ENCODE data around the gene BICDL1. TPM values are rescaled to one million over a fixed set of nuclear protein-coding genes. Genes with fewer than 3 reads are reported as not detected.
A peak's percentile ranks its signal among the peaks of the same experiment; 100 is the strongest.

BICDL1 gene, protein sequence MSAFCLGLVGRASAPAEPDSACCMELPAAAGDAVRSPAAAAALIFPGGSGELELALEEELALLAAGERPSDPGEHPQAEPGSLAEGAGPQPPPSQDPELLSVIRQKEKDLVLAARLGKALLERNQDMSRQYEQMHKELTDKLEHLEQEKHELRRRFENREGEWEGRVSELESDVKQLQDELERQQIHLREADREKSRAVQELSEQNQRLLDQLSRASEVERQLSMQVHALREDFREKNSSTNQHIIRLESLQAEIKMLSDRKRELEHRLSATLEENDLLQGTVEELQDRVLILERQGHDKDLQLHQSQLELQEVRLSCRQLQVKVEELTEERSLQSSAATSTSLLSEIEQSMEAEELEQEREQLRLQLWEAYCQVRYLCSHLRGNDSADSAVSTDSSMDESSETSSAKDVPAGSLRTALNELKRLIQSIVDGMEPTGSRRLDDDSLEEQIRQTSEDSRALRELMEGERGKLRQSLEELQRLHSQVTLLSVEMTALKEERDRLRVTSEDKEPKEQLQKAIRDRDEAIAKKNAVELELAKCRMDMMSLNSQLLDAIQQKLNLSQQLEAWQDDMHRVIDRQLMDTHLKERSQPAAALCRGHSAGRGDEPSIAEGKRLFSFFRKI
- total RNA-seq, result 100 to 1,000 TPM; 127 to 207 (median 129) TPM

- no peaks in the 10 kb centered on the region for H3K9me3 ChIP-seq
- H3K4me3 ChIP-seq, result peak within 1 kb of the TSS; percentile 71
- DNase-seq (ENCODE audit: low spot score in 2 of 2), result peak; percentile 82 to 85
- 1% methylated on average over 20 of the region's 94 CpGs for WGBS
- H3K36me3 ChIP-seq, result no peaks in the 10 kb centered on the region
- peaks cover 24% of the 10 kb centered on the region for H3K27me3 ChIP-seq
- H3K27ac ChIP-seq, result peak within 1 kb of the TSS; percentile 77
- TF ChIP-seq EP300 (IDR thresholded peaks at IDR 0.05) (no peak), POLR2AphosphoS5 (IDR thresholded peaks at IDR 0.05) (no peak), POLR2A (IDR thresholded peaks at IDR 0.05) (no peak)
- TF ChIP-seq, protein P1, sequence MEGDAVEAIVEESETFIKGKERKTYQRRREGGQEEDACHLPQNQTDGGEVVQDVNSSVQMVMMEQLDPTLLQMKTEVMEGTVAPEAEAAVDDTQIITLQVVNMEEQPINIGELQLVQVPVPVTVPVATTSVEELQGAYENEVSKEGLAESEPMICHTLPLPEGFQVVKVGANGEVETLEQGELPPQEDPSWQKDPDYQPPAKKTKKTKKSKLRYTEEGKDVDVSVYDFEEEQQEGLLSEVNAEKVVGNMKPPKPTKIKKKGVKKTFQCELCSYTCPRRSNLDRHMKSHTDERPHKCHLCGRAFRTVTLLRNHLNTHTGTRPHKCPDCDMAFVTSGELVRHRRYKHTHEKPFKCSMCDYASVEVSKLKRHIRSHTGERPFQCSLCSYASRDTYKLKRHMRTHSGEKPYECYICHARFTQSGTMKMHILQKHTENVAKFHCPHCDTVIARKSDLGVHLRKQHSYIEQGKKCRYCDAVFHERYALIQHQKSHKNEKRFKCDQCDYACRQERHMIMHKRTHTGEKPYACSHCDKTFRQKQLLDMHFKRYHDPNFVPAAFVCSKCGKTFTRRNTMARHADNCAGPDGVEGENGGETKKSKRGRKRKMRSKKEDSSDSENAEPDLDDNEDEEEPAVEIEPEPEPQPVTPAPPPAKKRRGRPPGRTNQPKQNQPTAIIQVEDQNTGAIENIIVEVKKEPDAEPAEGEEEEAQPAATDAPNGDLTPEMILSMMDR (IDR thresholded peaks at IDR 0.05), result no peak
- peaks cover 25% of the 10 kb centered on the region for H3K4me1 ChIP-seq
These were observed at the start of gene BICDL1 for GRCh38 chr12:119988472-119989360. TSS of gene BICDL1 (plus strand) at chr12:119989236. CDS start at chr12:119989869, 633 bp downstream.

- Histone ChIP-seq H3K27me3 (no peaks in the 10 kb centered on the region), H3K9me3 (no peaks in the 10 kb centered on the region), H3K27ac (no peak overlapping the region), H3K36me3 (no peaks in the 10 kb centered on the region), H3K4me1 (no peaks in the 10 kb centered on the region), H3K4me3 (no peak overlapping the region)
- TF ChIP-seq EP300 (IDR thresholded peaks at IDR 0.05) (no peak), POLR2AphosphoS5 (IDR thresholded peaks at IDR 0.05) (no peak), POLR2A (IDR thresholded peaks at IDR 0.05) (no peak)
- TF ChIP-seq, protein P1 (IDR thresholded peaks at IDR 0.05), result no peak
- DNase-seq (ENCODE audit: low spot score in 2 of 2), result no peak
- 70% methylated on average over 5 of the region's 5 CpGs for WGBS
These were observed 48.1 kb upstream of the BICDL1 start for GRCh38 chr12:119940897-119941296.

DNA sequence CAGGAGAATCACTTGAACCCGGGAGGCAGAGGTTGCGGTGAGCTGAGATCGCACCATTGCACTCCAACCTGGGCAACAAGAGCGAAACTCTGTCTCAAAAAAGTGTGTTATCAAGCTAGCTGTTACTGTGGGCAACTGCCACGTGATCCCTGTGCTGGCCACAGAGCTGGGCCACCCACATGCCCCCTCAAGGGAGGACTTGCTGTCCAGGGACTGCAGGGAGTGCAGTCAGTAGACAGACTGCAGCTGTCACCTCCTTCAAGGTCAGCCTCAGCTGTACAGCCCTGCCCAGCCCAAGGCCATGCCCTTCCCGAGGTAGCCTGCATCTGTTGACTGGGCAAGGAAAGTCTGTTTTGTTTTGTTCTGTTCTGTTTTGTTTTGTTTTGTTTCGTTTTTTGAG, 46.6 kb upstream of the BICDL1 start:
- no peak overlapping the region for H3K4me3 ChIP-seq
- WGBS, result 84% methylated on average over 7 of the region's 7 CpGs
- H3K27me3 ChIP-seq, result no peaks in the 10 kb centered on the region
- H3K27ac ChIP-seq, result no peak overlapping the region
- TF ChIP-seq, protein P1 (IDR thresholded peaks at IDR 0.05), result no peak
- TF ChIP-seq POLR2A (IDR thresholded peaks at IDR 0.05) (no peak), EP300 (IDR thresholded peaks at IDR 0.05) (no peak), POLR2AphosphoS5 (IDR thresholded peaks at IDR 0.05) (no peak)
- H3K9me3 ChIP-seq, result no peaks in the 10 kb centered on the region
- DNase-seq (ENCODE audit: low spot score in 2 of 2), result no peak
- no peaks in the 10 kb centered on the region for H3K36me3 ChIP-seq
- no peaks in the 10 kb centered on the region for H3K4me1 ChIP-seq

GRCh38 chr12:119946213-119946612, 42.8 kb upstream of the BICDL1 start:
- Histone ChIP-seq H3K4me1 (no peaks in the 10 kb centered on the region), H3K36me3 (no peaks in the 10 kb centered on the region), H3K9me3 (no peaks in the 10 kb centered on the region), H3K27me3 (no peaks in the 10 kb centered on the region), H3K4me3 (no peak overlapping the region), H3K27ac (no peak overlapping the region)
- 74% methylated on average over 6 of the region's 6 CpGs for WGBS
- DNase-seq (ENCODE audit: low spot score in 2 of 2), result no peak
- TF ChIP-seq POLR2A (IDR thresholded peaks at IDR 0.05) (no peak), POLR2AphosphoS5 (IDR thresholded peaks at IDR 0.05) (no peak), EP300 (IDR thresholded peaks at IDR 0.05) (no peak)
- TF ChIP-seq, protein P1 (IDR thresholded peaks at IDR 0.05), result no peak

Measured in suprapubic skin (tissue), 4 donors.